ENCODE data around the gene KIR3DL2.
"Not testable (repeated sequence)": the region's sequence is repeated elsewhere in the genome, so short reads cannot be mapped to it uniquely, and the experiment has no call there.

- TF ChIP-seq CTCF, POLR2A (IDR thresholded peaks at IDR 0.05): not testable (repeated sequence)
Measured at GRCh38 chr19:54907899-54908298, 57.7 kb downstream of the KIR3DL2 start.
